ENCODE results near the gene SUCLG2.

DNA sequence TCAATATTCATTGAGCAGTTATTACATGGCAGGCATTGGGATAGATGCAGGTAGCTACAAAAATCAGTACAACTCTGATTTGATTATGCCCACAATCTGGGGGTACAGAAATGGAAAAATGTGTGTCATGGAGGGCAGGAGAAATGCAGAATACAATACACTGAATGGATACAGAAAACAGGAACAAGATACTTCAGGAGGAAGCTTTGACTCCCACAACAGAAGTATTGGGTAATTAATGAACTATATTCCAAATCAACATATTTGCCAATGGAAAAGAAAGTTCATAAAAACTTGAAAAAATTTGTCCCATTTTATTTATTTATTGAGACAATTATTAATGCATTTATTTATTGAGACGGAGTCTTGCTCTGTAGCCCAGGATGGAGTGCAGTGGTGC lies 207.0 kb downstream of the SUCLG2 start:
- TF ChIP-seq, protein P1, sequence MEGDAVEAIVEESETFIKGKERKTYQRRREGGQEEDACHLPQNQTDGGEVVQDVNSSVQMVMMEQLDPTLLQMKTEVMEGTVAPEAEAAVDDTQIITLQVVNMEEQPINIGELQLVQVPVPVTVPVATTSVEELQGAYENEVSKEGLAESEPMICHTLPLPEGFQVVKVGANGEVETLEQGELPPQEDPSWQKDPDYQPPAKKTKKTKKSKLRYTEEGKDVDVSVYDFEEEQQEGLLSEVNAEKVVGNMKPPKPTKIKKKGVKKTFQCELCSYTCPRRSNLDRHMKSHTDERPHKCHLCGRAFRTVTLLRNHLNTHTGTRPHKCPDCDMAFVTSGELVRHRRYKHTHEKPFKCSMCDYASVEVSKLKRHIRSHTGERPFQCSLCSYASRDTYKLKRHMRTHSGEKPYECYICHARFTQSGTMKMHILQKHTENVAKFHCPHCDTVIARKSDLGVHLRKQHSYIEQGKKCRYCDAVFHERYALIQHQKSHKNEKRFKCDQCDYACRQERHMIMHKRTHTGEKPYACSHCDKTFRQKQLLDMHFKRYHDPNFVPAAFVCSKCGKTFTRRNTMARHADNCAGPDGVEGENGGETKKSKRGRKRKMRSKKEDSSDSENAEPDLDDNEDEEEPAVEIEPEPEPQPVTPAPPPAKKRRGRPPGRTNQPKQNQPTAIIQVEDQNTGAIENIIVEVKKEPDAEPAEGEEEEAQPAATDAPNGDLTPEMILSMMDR (IDR thresholded peaks at IDR 0.05; ENCODE audit: insufficient read depth, low read depth, low read length) = no peak
- no peak for TF ChIP-seq EZH2 (IDR thresholded peaks at IDR 0.05; ENCODE audit: insufficient read depth, low read length)
